ENCODE measurements around the gene PTK6.

PTK6 gene

GRCh38 chr20:63496596-63497120, 40.5 kb downstream of the PTK6 start:
- POLR2A ChIA-PET = interaction anchor here (0.9 to 2.3 kb wide), 3 partner anchors 22 to 30 kb away, joined by 3 to 12 read pairs (median 3); partner anchors contain the start of gene PPDPF
- Histone ChIP-seq H3K36me3 (ENCODE audit: control insufficient read depth in 2 of 2, insufficient read depth in 1 of 2, low read length in 2 of 2) (peaks cover 11 to 54% of the 10 kb centered on the region in 2 experiments; a peak in 2 of 3 replicates), H3K4me3 (ENCODE audit: low read depth, low read length) (no peak overlapping the region), H3K4me1 (ENCODE audit: control insufficient read depth, insufficient read depth, low read length) (no peaks in the 10 kb centered on the region), H3K9me3 (ENCODE audit: control insufficient read depth, insufficient read depth, low read depth, low read length) (no peaks in the 10 kb centered on the region), H3K27ac (ENCODE audit: extremely low read depth, low read depth, low read length) (no peak overlapping the region)
- CTCF ChIA-PET = interaction anchor here (0.5 to 1.8 kb wide), 14 partner anchors 12 to 484 kb away, joined by 3 to 12 read pairs (median 4); partner anchors contain the start of gene PPDPF
- TF ChIP-seq ZNF2 (tag by site-specific recombination; IDR thresholded peaks at IDR 0.05) (no peak), ZNF777 (tag by site-specific recombination; IDR thresholded peaks at IDR 0.05; ENCODE audit: borderline replicate concordance) (peak; percentile 55; the same call in 1 of the 2 replicates), ZNF394 (tag by site-specific recombination; IDR thresholded peaks at IDR 0.05; ENCODE audit: borderline replicate concordance) (peak; percentile 64; the same call in 1 of the 2 replicates)

- H3K4me1 ChIP-seq (ENCODE audit: control insufficient read depth, insufficient read depth, low read length) = no peaks in the 10 kb centered on the region
- POLR2A ChIA-PET = interaction anchor here (0.9 to 2.3 kb wide), 3 partner anchors 23 to 31 kb away, joined by 3 to 12 read pairs (median 3); partner anchors contain the start of gene PPDPF
- H3K27ac ChIP-seq (ENCODE audit: extremely low read depth, low read depth, low read length) = no peak overlapping the region
- no peaks in the 10 kb centered on the region for H3K9me3 ChIP-seq (ENCODE audit: control insufficient read depth, insufficient read depth, low read depth, low read length)
- peaks cover 13 to 61% of the 10 kb centered on the region in 2 experiments; a peak in 2 of 3 replicates for H3K36me3 ChIP-seq (ENCODE audit: control insufficient read depth in 2 of 2, insufficient read depth in 1 of 2, low read length in 2 of 2)
- H3K4me3 ChIP-seq (ENCODE audit: low read depth, low read length) = no peak overlapping the region
- CTCF ChIA-PET = interaction anchor here (0.6 to 1.8 kb wide), 12 partner anchors 12 to 63 kb away, joined by 3 to 12 read pairs (median 4); partner anchors contain the start of gene PPDPF
- no peak for TF ChIP-seq ZNF140 (tag by site-specific recombination; IDR thresholded peaks at IDR 0.05)
- no peak for TF ChIP-seq ZNF202 (tag by site-specific recombination; IDR thresholded peaks at IDR 0.05; ENCODE audit: borderline replicate concordance)
- no peak for TF ChIP-seq ZNF239 (tag by site-specific recombination; IDR thresholded peaks at IDR 0.05)
- no peak for TF ChIP-seq ZNF18 (tag by site-specific recombination; IDR thresholded peaks at IDR 0.05)
- no peak for TF ChIP-seq TRIM28 (IDR thresholded peaks at IDR 0.05; ENCODE audit: borderline replicate concordance, low read length)
- TF ChIP-seq YY2 (tag by site-specific recombination; IDR thresholded peaks at IDR 0.05) = no peak
- no peak for TF ChIP-seq ZNF350 (tag by site-specific recombination; IDR thresholded peaks at IDR 0.05)
- no peak for TF ChIP-seq ZBTB20 (tag by site-specific recombination; IDR thresholded peaks at IDR 0.05)
- TF ChIP-seq GLI2 (tag by site-specific recombination; IDR thresholded peaks at IDR 0.05; ENCODE audit: borderline replicate concordance, low read depth) = no peak
- TF ChIP-seq ZNF654 (tag by site-specific recombination; IDR thresholded peaks at IDR 0.05; ENCODE audit: low read depth) = peak; percentile 54
- no peak for TF ChIP-seq ZNF555 (tag by site-specific recombination; conservative IDR thresholded peaks at IDR 0.05)
- TF ChIP-seq ZBTB17 (tag by site-specific recombination; IDR thresholded peaks at IDR 0.05) = peak; percentile 17; the same call in 1 of the 2 replicates
- no peak for TF ChIP-seq ZFP41 (tag by site-specific recombination; IDR thresholded peaks at IDR 0.05; ENCODE audit: borderline replicate concordance)
- no peak for TF ChIP-seq KLF7 (tag by site-specific recombination; IDR thresholded peaks at IDR 0.05; ENCODE audit: borderline replicate concordance)
- TF ChIP-seq ZNF274 (IDR thresholded peaks at IDR 0.05; ENCODE audit: low read length) = no peak
- no peak for TF ChIP-seq ZNF274 (tag by site-specific recombination; IDR thresholded peaks at IDR 0.05; ENCODE audit: borderline replicate concordance)
- TF ChIP-seq ZNF404 (tag by site-specific recombination; IDR thresholded peaks at IDR 0.05) = no peak
- TF ChIP-seq ZNF513 (tag by site-specific recombination; IDR thresholded peaks at IDR 0.05) = no peak
- no peak for TF ChIP-seq PRDM1 (tag by site-specific recombination; IDR thresholded peaks at IDR 0.05)
- TF ChIP-seq ZNF311 (tag by site-specific recombination; IDR thresholded peaks at IDR 0.05; ENCODE audit: borderline replicate concordance) = no peak
- no peak for TF ChIP-seq GFI1B (tag by site-specific recombination; IDR thresholded peaks at IDR 0.05)
- TF ChIP-seq ZFP3 (tag by site-specific recombination; IDR thresholded peaks at IDR 0.05; ENCODE audit: low read depth) = no peak
- TF ChIP-seq ZNF112 (tag by site-specific recombination; IDR thresholded peaks at IDR 0.05) = no peak
- TF ChIP-seq ZNF16 (tag by site-specific recombination; IDR thresholded peaks at IDR 0.05; ENCODE audit: low read depth) = no peak
- TF ChIP-seq ZNF26 (tag by site-specific recombination; IDR thresholded peaks at IDR 0.05) = no peak
- TF ChIP-seq ZNF2 (tag by site-specific recombination; IDR thresholded peaks at IDR 0.05) = peak; percentile 65; the same call in 1 of the 2 replicates
- no peak for TF ChIP-seq ZNF747 (tag by site-specific recombination; IDR thresholded peaks at IDR 0.05)
- no peak for TF ChIP-seq ZNF629 (tag by site-specific recombination; IDR thresholded peaks at IDR 0.05)
Measured at GRCh38 chr20:63495741-63496595, 41.2 kb downstream of the PTK6 start.

Data from HEK293 (cell line).